ENCODE measurements around the gene CEP72.
"Not testable (repeated sequence)": the region's sequence is repeated elsewhere in the genome, so short reads cannot be mapped to it uniquely, and the experiment has no call there.

CEP72 gene

DNA sequence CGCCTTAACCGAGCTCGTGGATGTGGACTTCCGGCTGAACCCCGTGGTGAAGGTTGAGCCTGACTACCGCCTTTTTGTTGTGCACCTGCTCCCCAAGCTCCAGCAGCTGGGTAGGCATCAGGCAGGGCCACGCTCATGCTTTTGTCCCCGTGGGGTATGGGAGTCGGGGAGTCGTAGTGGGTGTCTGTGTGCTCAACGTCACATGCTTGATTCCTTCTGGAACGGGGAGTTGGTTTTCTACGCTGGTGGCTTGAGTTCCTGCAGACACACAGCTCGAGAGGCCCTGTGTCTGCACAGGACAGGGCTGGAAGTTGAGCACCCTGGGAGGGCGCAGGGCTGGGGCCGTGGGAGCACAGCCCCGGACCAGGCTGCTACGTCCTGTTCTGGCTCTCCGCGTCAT, 8.0 kb downstream of the CEP72 start:
- no peak for DNase-seq

- no peak for DNase-seq
These were observed 8.5 kb downstream of the CEP72 start for GRCh38 chr5:620586-621180.

DNA sequence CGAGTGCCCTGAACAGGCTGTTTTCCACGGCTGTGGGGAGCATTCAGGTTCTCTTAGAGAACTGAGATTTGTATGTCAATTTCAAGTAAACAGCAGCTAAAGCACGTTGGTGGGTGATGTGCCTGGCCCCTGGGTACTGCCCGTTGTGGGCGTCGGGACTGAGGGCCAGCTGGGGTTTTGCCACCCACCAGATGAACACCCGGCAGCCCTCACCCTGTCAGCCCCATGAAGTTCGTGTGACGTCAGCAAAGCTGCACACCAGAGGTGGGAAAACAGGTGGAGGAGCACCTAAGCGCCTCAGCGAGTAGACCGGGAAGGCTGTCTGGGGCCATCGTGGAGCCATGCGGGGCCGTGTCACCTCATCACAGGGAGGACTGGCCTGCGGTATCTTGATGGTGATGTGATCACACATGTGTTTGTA, 9.2 kb downstream of the CEP72 start:
- DNase-seq = no peak

DNA sequence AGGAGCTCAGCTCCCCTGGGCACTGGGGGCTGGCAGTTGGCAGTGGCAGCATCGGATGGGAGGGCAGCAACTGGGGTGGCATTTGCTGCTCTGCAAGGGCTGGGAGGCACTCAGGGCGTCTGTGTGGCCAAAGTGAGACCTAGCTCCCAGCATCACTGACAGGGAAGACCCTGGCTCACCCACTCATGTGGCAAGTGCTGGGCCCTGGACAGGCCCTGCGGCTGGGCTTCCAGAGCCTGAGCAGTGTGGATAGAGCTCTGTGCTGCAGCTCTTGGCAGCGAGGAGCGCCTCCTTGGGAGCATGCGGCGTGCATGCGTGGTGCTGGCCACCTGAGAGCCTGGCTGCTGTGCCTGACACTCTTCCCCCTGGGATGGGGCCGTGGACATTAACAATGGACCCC, 10.2 kb downstream of the CEP72 start:
- DNase-seq = no peak

- DNase-seq = no peak
These were observed 10.9 kb downstream of the CEP72 start for GRCh38 chr5:622946-623522.

GRCh38 chr5:623531-623930, 11.4 kb downstream of the CEP72 start:
- no peak for DNase-seq

DNA sequence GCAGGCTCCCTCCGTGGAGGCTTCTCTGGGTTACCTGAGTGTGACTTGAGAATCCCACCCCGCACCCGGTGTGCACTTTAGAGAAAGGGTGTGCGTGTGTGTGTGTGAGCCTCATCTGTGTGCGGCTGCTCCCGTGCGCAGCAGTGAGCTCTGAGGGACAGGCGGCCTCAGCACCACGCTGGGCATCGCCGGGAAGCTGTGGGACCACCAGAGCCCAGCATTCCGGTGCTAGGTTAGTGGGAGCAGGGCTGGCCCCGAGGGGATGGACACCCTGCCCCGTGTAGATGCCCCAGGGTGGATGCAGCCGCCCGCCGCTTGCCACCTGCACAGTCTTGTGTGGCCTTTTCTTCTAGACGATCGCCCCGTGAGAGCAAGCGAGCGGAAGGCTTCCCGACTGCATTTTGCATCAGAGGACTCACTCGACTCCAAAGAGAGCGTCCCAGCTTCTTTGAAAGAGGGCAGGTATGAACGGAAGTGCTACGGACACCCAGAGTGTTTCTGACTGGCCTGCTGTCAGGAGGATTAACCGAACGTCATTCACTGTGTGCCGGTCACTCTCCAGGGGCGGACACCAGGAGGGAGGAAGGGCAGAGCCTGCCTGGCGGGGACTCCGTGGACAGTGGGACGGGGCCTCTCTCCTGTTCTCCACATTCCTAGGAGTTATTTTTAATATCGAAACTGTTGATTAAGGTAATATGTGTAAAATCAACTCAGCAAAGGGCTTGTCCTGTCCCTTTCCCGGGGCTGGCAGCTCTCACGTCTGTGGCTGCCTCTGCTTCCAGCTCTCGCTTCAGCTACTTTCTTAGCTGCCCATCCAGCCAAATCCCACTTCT, 12.2 kb downstream of the CEP72 start:
- DNase-seq = no peak

DNA sequence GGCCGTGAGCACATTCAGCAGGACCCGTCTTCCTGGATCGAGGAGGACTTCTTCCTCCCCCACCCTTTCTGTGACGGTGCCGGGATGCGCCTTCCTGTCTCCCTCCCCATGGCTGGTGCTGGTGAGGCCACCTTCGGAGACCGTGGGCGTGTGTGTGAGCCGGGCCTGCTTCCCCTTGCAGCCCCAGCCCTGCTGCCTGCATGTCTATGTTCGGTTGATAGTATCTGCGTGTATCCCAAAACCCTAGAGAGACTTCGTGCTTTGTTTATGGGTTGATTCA, 12.8 kb downstream of the CEP72 start:
- DNase-seq = no peak

- DNase-seq = no peak
These were observed 13.4 kb downstream of the CEP72 start for GRCh38 chr5:625516-625915.

DNA sequence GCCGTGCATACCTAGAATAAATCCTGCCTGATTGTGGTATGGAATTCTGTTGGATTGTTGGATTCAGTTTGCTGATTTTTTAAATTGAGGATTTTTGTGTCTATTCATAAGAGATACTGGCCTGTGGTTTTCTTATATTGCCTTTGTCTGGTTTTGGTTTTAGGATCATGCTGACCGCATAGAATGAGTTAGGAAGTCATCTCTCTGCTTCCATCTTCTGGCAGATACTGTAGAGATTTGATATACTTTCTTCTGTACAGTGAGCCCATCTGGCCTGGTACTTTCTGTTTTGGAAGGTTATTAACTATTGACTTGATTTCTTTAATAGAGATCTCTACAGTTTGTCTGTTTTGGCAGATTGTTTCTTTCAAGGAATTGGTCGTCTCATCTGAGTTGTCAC, 14.7 kb downstream of the CEP72 start:
- peak; percentile 34 for DNase-seq

- no peak for DNase-seq
These were observed 15.7 kb downstream of the CEP72 start for GRCh38 chr5:627840-628239.

DNA sequence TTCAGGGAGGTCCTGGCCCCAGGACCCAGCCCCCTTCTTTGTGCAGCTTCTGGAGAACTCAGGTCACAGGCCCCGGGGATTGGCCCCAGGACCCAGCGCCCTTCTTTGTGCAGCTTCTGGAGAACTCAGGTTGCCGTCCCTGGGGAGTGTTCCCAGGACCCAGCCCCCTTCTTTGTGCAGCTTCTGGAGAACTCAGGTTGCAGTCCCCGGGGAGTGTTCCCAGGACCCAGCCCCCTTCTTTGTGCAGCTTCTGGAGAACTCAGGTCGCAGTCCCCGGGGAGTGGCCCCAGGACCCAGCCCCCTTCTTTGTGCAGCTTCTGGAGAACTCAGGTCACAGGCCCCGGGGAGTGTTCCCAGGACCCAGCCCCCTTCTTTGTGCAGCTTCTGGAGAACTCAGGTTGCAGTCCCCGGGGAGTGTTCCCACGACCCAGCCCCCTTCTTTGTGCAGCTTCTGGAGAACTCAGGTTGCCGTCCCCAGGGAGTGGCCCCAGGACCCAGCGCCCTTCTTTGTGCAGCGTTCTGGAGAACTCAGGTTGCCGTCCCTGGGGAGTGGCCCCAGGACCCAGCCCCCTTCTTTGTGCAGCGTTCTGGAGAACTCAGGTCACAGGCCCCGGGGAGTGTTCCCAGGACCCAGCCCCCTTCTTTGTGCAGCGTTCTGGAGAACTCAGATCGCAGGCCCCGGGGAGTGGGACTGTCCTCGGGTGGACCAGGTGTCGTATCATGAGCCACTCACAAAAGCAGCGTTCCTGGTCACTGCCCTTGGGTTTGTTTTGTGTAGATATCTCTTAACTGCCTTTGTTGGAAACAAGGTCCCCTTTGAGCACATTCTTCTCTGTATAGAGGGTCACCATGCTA, 16.4 kb downstream of the CEP72 start:
- DNase-seq = not testable (repeated sequence)

GRCh38 chr5:633501-633955, 21.4 kb downstream of the CEP72 start:
- DNase-seq = peak; percentile 18

GRCh38 chr5:634191-634590, 22.1 kb downstream of the CEP72 start:
- DNase-seq = no peak

- DNase-seq = no peak
These were observed 23.3 kb downstream of the CEP72 start for GRCh38 chr5:635306-636055.

DNA sequence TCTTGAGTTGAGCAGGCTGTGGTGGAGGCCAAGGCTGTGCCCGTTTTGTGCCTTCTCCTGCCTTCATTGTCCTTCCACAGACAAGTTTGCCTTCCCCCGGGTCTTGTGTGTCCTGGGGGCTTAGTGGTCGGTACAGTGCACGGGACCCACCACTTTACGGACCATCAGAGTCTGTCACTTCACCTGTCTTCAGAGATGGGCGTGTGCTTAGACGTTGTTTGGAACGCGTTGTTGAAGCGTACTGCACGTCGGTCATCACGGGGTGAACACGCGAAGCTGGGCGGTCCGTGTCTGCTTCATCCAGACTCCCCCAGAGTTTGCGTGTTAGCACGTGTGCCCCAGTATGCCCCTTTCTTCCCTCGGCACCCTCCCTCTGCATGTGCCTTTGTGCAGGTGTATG, 24.8 kb downstream of the CEP72 start:
- DNase-seq = no peak

GRCh38 chr5:637581-638450, 25.7 kb downstream of the CEP72 start:
- no peak for DNase-seq

- DNase-seq = no peak
These were observed 26.5 kb downstream of the CEP72 start for GRCh38 chr5:638501-639252.

GRCh38 chr5:639253-639530, 27.1 kb downstream of the CEP72 start:
- no peak for DNase-seq

DNA sequence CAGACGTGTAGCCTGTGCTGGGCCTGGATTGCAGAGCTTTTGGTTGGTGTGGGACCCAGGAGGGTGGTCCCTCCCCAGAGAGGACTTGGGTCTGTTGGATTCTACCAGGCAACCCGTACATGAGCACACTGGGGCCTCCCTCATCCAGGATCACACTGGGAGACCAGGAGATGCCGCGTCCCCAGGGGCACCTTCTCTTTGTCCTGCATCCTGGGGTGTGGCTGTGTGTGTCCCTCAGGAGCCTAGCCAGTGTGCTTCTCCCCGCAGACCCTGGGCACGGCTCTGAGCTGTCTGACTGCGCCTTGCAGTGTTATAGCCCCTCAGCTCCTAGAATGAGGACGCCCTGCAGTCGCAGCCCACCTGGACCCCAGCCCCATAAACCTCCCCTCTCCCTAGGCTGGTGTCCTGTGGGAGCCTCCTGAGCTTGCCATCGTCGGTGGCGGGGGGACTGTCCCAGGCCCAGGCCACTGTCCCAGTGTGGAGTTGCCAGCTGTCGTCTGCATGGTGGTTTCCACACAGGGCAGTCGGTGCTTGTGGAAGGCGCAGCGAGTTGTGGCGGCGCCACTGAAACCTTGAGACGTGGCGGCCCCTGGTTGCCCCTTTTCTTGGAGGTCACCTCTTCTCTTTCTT, 27.6 kb downstream of the CEP72 start:
- DNase-seq = no peak

Data from fibroblast of upper back skin (primary cell).